ENCODE data around the gene OR10C1.

The OR10C1 gene

DNA sequence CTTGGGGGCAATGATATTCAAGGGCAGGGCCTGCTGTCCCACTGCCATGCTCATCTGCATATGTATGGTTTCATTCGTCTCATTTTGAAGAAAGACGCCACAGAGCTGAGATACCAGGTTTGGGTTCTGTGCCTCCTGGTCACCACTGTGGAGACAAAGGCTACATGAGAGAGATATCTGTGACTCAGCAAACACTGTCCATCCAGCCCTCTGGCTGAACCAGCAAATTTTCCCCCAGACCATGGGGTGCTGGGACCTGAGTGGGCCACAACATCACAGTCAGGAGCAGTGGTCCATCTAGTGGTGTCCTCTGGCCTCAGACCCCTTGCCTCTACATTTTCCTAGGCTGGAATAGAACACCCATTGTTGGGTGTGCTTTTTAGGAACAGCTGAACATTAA is 48.6 kb downstream of the OR10C1 start, which contains the start of gene MAS1L:
MAS1L (minus strand) TSS at position 297 of the 400 bp plus-strand sequence; CDS start at position 243, 54 bp downstream.
- DNase-seq (ENCODE audit: low spot score), result no peak
- TF ChIP-seq, protein P1, sequence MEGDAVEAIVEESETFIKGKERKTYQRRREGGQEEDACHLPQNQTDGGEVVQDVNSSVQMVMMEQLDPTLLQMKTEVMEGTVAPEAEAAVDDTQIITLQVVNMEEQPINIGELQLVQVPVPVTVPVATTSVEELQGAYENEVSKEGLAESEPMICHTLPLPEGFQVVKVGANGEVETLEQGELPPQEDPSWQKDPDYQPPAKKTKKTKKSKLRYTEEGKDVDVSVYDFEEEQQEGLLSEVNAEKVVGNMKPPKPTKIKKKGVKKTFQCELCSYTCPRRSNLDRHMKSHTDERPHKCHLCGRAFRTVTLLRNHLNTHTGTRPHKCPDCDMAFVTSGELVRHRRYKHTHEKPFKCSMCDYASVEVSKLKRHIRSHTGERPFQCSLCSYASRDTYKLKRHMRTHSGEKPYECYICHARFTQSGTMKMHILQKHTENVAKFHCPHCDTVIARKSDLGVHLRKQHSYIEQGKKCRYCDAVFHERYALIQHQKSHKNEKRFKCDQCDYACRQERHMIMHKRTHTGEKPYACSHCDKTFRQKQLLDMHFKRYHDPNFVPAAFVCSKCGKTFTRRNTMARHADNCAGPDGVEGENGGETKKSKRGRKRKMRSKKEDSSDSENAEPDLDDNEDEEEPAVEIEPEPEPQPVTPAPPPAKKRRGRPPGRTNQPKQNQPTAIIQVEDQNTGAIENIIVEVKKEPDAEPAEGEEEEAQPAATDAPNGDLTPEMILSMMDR (IDR thresholded peaks at IDR 0.05; ENCODE audit: extremely low read depth, missing control alignments), result no peak

DNA sequence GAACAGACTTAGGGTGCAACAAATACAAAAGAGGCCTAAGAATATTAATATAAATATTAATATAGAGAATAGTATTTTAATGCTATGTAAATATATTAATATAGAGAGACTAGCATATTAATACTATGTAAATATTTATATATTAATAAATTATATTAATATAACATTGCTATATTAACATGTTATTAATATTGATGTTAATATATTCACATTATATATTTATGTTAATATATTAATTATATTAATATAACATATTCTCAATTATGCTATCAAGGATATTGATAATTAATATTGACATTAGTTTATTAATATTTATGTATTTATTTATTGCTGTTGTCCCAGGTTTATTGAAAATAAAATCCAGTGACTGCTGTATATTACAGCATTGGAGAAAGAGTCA is 49.8 kb downstream of the OR10C1 start:
- TF ChIP-seq, protein P1 (IDR thresholded peaks at IDR 0.05; ENCODE audit: extremely low read depth, missing control alignments), result no peak
- DNase-seq (ENCODE audit: low spot score), result no peak

DNA sequence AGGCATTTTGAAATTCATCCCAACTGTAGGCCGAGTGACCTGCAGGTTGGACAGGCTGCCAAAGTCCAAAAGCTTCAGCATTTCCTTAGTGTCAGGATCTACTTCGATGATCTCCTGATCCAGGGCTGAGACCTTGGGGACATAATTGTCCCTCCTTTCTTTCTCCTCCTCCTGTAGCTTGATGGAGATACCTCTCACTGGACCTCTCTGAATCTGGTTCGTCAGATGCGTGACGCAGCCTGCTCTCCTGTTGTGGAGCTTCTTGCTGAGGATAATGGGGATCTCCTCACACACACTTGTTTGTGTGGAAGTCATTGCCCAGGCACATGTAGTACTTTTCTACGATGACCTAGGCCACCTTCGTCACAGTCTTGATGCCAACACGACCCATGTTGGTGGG is 50.2 kb downstream of the OR10C1 start:
- TF ChIP-seq, protein P1 (IDR thresholded peaks at IDR 0.05; ENCODE audit: extremely low read depth, missing control alignments), result no peak
- DNase-seq (ENCODE audit: low spot score), result no peak

DNA sequence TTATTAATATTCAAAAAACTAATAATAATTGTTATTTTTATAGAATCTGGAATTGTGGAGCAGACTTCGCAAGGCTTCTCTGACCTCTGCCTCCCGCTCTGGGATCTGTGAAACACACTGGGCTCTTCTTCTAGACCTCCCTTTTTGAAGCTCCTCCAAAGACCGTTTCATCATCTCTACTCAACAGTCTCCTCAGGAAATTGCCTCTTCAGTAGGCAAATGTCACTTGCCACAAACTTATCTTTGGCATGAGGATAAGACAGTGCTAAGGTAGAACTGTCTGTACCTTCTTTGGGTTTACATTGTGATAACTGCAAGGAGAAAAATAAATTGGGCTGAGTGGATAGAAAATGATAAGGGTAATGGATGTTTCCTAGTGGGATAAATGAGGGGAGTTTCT is 50.9 kb downstream of the OR10C1 start:
- TF ChIP-seq, protein P1 (IDR thresholded peaks at IDR 0.05; ENCODE audit: extremely low read depth, missing control alignments), result no peak
- no peak for DNase-seq (ENCODE audit: low spot score)

DNA sequence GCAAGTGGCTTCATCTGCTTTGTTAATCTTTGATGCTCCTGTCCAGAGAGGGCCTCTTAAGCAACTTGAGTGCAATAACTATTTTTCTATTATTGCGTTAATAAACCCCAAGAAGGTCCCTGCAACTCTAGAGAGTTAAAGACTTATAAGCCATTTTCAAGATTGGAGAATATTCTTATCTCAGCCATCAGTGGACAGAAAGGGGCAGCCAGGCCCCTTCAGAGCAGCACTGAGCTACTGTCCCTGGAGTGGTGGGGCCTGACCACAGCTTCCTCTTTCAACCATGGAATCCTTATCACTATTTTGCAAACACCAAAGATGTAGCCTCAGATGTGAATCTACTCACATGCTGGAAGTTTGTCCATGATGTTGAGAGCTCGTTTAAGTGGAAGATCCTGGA is 51.4 kb downstream of the OR10C1 start:
- TF ChIP-seq, protein P1 (IDR thresholded peaks at IDR 0.05; ENCODE audit: extremely low read depth, missing control alignments), result no peak
- no peak for DNase-seq (ENCODE audit: low spot score)
